Osteoblast (primary cell): ENCODE results near the gene NPLOC4. TPM values are rescaled to one million over a fixed set of nuclear protein-coding genes. Genes with fewer than 3 reads are reported as not detected.

Source experiments
- DNase-seq: peaks from one replicate; pipeline ENCODE4 v3.0.0; 2011; ENCODE audit warnings: low spot score, mixed read lengths; ENCODE audit not compliant: insufficient read length; ENCODE audit errors: missing footprints
- H2AFZ ChIP-seq: 2 replicates; pipeline ENCODE4 v1.6.0; 2011; ENCODE audit warnings: mild to moderate bottlenecking, low read length
- H3K27ac ChIP-seq: 2 replicates; pipeline ENCODE4 v1.5.1; 2011; ENCODE audit warnings: mild to moderate bottlenecking, low read depth, low read length, moderate library complexity
- H3K27me3 ChIP-seq: 2 replicates; pipeline ENCODE4 v1.6.0; 2012; ENCODE audit warnings: mild to moderate bottlenecking, control low read depth, inconsistent platforms, low read length, moderate library complexity; ENCODE audit not compliant: insufficient read depth
- H3K36me3 ChIP-seq: 2 replicates; pipeline ENCODE4 v1.5.1; 2011; ENCODE audit warnings: mild to moderate bottlenecking, low read length, control low read depth, moderate library complexity; ENCODE audit not compliant: insufficient read depth
- H3K4me1 ChIP-seq: 2 replicates; pipeline ENCODE4 v1.5.1; 2011; ENCODE audit warnings: mild to moderate bottlenecking, low read length, control low read depth, moderate library complexity; ENCODE audit not compliant: insufficient read depth
- H3K4me2 ChIP-seq: 2 replicates; pipeline ENCODE4 v1.6.0; 2011; ENCODE audit warnings: mild to moderate bottlenecking, low read length; ENCODE audit not compliant: insufficient read depth
- H3K4me3 ChIP-seq: fragments of 200-600 bp; sonication (generic); 3 replicates; pipeline ENCODE4 v1.5.1; 2012; ENCODE audit warnings: mild to moderate bottlenecking, low read length, inconsistent platforms; ENCODE audit not compliant: insufficient read depth
- H3K79me2 ChIP-seq: 2 replicates; pipeline ENCODE4 v1.6.0; 2012; ENCODE audit warnings: mild to moderate bottlenecking, low read length, control low read depth, inconsistent platforms; ENCODE audit not compliant: insufficient read depth
- H3K9me3 ChIP-seq: 2 replicates; pipeline ENCODE4 v1.5.1; 2011; ENCODE audit warnings: low read depth, low read length, control low read depth
- H4K20me1 ChIP-seq: 2 replicates; pipeline ENCODE4 v1.6.0; 2012; ENCODE audit warnings: mild to moderate bottlenecking, low read length, control low read depth; ENCODE audit not compliant: insufficient read depth
- CTCF ChIP-seq: IDR thresholded peaks from 2 replicates; pipeline ENCODE4 v1.5.1; 2011; ENCODE audit warnings: mild to moderate bottlenecking, low read depth, low read length, moderate library complexity; ENCODE audit errors: extremely low read depth
- total RNA-seq: library from RNA; depleted of rRNA; stranded (reverse); fragments of >200 nt; gene quantifications from 2 replicates; pipeline ENCODE4 v1.2.3, GENCODE V29; 2012

The NPLOC4 gene
- total RNA-seq, 1 donor = 118 TPM

- peak overlapping the region; percentile 68 for H3K4me3 ChIP-seq
- H3K27me3 ChIP-seq = peaks cover 6% of the 10 kb centered on the region
- H2AFZ ChIP-seq = no peak overlapping the region
- no peaks in the 10 kb centered on the region for H3K9me3 ChIP-seq
- peak overlapping the region; percentile 81 for H3K4me2 ChIP-seq
- TF ChIP-seq CTCF = peak; percentile 10
- H3K79me2 ChIP-seq = peaks cover 41% of the 10 kb centered on the region
- H4K20me1 ChIP-seq = peaks cover 50% of the 10 kb centered on the region
- no peaks in the 10 kb centered on the region for H3K36me3 ChIP-seq
- no peak for DNase-seq
- H3K4me1 ChIP-seq = peaks cover 42% of the 10 kb centered on the region
- H3K27ac ChIP-seq = no peak overlapping the region
Observed at GRCh38 chr17:81519284-81520020, 117.5 kb downstream of the NPLOC4 start.

- H3K4me1 ChIP-seq = peaks cover 46% of the 10 kb centered on the region
- no peak overlapping the region for H3K27ac ChIP-seq
- no peak for TF ChIP-seq CTCF
- peak overlapping the region; percentile 68 for H3K4me3 ChIP-seq
- DNase-seq = peak; percentile 97
- H3K9me3 ChIP-seq = no peaks in the 10 kb centered on the region
- H4K20me1 ChIP-seq = peaks cover 44% of the 10 kb centered on the region
- H3K27me3 ChIP-seq = peaks cover 3% of the 10 kb centered on the region
- peaks cover 41% of the 10 kb centered on the region for H3K79me2 ChIP-seq
- H3K36me3 ChIP-seq = no peaks in the 10 kb centered on the region
- no peak overlapping the region for H2AFZ ChIP-seq
- H3K4me2 ChIP-seq = peak overlapping the region; percentile 81
Observed at GRCh38 chr17:81518785-81519283, 118.1 kb downstream of the NPLOC4 start.

- H3K79me2 ChIP-seq = peaks cover 42% of the 10 kb centered on the region
- no peak for TF ChIP-seq CTCF
- H4K20me1 ChIP-seq = peaks cover 40% of the 10 kb centered on the region
- H2AFZ ChIP-seq = no peak overlapping the region
- H3K4me1 ChIP-seq = peaks cover 44% of the 10 kb centered on the region
- peak; percentile 91 for DNase-seq
- H3K36me3 ChIP-seq = no peaks in the 10 kb centered on the region
- no peaks in the 10 kb centered on the region for H3K9me3 ChIP-seq
- H3K4me2 ChIP-seq = peak overlapping the region; percentile 81
- H3K27ac ChIP-seq = no peak overlapping the region
- no peaks in the 10 kb centered on the region for H3K27me3 ChIP-seq
- H3K4me3 ChIP-seq = peak overlapping the region; percentile 68
Observed at GRCh38 chr17:81518113-81518784, 118.7 kb downstream of the NPLOC4 start.
